HepG2 (cell line): ENCODE results near the gene TCF12. TPM values are rescaled to one million over a fixed set of nuclear protein-coding genes. Genes with fewer than 3 reads are reported as not detected.

ENCODE experiments used
- HMG20A ChIP-seq: IDR thresholded peaks from 2 replicates; pipeline ENCODE4 v1.6.1; 2016; ENCODE audit warnings: borderline replicate concordance
- HNRNPH1 ChIP-seq: fragments of 200-400 bp; formaldehyde crosslinking; optimal IDR thresholded peaks from 2 replicates; pipeline ENCODE3; 2017; ENCODE audit warnings: mild to moderate bottlenecking, low read depth, low read length
- IRF2 ChIP-seq: IDR thresholded peaks from 2 replicates; pipeline ENCODE4 v1.6.1; 2018; ENCODE audit warnings: missing genetic modification reagents, missing compliant biosample characterization
- KAT8 ChIP-seq: IDR thresholded peaks from 2 replicates; pipeline ENCODE4 v1.6.1; 2016; ENCODE audit warnings: missing genetic modification reagents, missing compliant biosample characterization
- LCORL ChIP-seq, 2 experiments: fragments of 450-650 bp in 1 of 2; sonication (generic) in 1 of 2; formaldehyde crosslinking in 1 of 2; IDR thresholded peaks; 2 replicates each; pipeline versions ENCODE4 v1.5.0 to v1.6.1; 2017 to 2020; ENCODE audit warnings: antibody characterized with exemption in 1 of 2, missing genetic modification reagents in 1 of 2
- NFIC ChIP-seq: IDR thresholded peaks from 2 replicates; pipeline ENCODE4 v1.6.1; 2012; ENCODE audit warnings: mild to moderate bottlenecking, low read length, inconsistent platforms
- NFKBIZ ChIP-seq: IDR thresholded peaks from 2 replicates; pipeline ENCODE4 v1.6.1; 2018; ENCODE audit warnings: missing genetic modification reagents, missing compliant biosample characterization
- SRSF1 ChIP-seq: fragments of 200-400 bp; formaldehyde crosslinking; optimal IDR thresholded peaks from 2 replicates; pipeline ENCODE3; 2017; ENCODE audit warnings: mild to moderate bottlenecking, low read depth, low read length, moderate library complexity
- SRSF9 ChIP-seq: fragments of 200-400 bp; formaldehyde crosslinking; IDR thresholded peaks from 2 replicates; pipeline ENCODE4 v1.6.1; 2018; ENCODE audit warnings: borderline replicate concordance, mild to moderate bottlenecking, low read depth, low read length; ENCODE audit not compliant: insufficient read depth, poor library complexity, severe bottlenecking
- ZBTB8A ChIP-seq: sonication (generic); formaldehyde crosslinking; IDR thresholded peaks from 2 replicates; pipeline ENCODE4 v1.4.0; 2020; ENCODE audit warnings: mild to moderate bottlenecking, low read depth, missing genetic modification reagents, borderline replicate concordance
- ZFYVE20 ChIP-seq: sonication (generic); formaldehyde crosslinking; IDR thresholded peaks from 2 replicates; pipeline ENCODE4 v1.8.0; 2023; ENCODE audit warnings: low read depth, mild to moderate bottlenecking, moderate library complexity, missing genetic modification reagents, borderline replicate concordance
- ZIK1 ChIP-seq: sonication (generic); formaldehyde crosslinking; IDR thresholded peaks from 2 replicates; pipeline ENCODE4 v1.5.0; 2020; ENCODE audit warnings: mild to moderate bottlenecking, low read depth, missing genetic modification reagents, borderline replicate concordance
- ZNF205 ChIP-seq: IDR thresholded peaks from 2 replicates; pipeline ENCODE4 v1.6.1; 2018; ENCODE audit warnings: missing biosample characterization, missing genetic modification reagents
- ZNF564 ChIP-seq: sonication (generic); formaldehyde crosslinking; IDR thresholded peaks from 2 replicates; pipeline ENCODE4 v1.8.1; 2023; ENCODE audit warnings: mild to moderate bottlenecking, missing genetic modification reagents
- ZNF678 ChIP-seq: sonication (generic); formaldehyde crosslinking; IDR thresholded peaks from 2 replicates; pipeline ENCODE4 v1.4.0; 2020; ENCODE audit warnings: mild to moderate bottlenecking, missing genetic modification reagents
- ZNF766 ChIP-seq: sonication (generic); formaldehyde crosslinking; IDR thresholded peaks from 2 replicates; pipeline ENCODE4 v1.5.0; 2020; ENCODE audit warnings: missing genetic modification reagents, borderline replicate concordance
- ZNF883 ChIP-seq: sonication (generic); formaldehyde crosslinking; IDR thresholded peaks from 2 replicates; pipeline ENCODE4 v1.5.1; 2020; ENCODE audit warnings: mild to moderate bottlenecking, missing genetic modification reagents; ENCODE audit errors: not compliant biosample characterization
- polyA plus RNA-seq, 8 experiments: library from polyadenylated mRNA; depleted of rRNA in 3 of 8; stranded (reverse) in 7 of 8; unstranded in 1 of 8; fragments of >200 nt; fragmentation: Illumina TruSeq in 4 of 8; extraction: Trizol in 4 of 8; gene quantifications; 2 replicates each; pipeline versions ENCODE4 v1.2.1 to v1.2.3, GENCODE V29; 2011 to 2016; ENCODE audit warnings: low read depth in 4 of 8, missing spikeins in 1 of 8, mixed read lengths in 1 of 8; ENCODE audit not compliant: insufficient read depth in 1 of 8
- total RNA-seq, 5 experiments: library from RNA; depleted of rRNA; stranded (reverse); fragments of >200 nt; fragmentation: Illumina TruSeq; extraction: Trizol; gene quantifications; 2 replicates each; pipeline ENCODE4 v1.2.3, GENCODE V29; 2016; ENCODE audit warnings: low read depth in 1 of 5
- TF ChIP-seq, protein P1 (sequence below): sonication (generic); formaldehyde crosslinking; IDR thresholded peaks from 2 replicates; pipeline ENCODE4 v1.9.0; 2022; ENCODE audit warnings: missing genetic modification reagents, mild to moderate bottlenecking, borderline replicate concordance
- TF ChIP-seq, protein P2 (sequence below): sonication (generic); formaldehyde crosslinking; IDR thresholded peaks from 2 replicates; pipeline ENCODE4 v1.8.0; 2022; ENCODE audit warnings: mild to moderate bottlenecking, missing genetic modification reagents
- TF ChIP-seq, protein P3 (sequence below): sonication (generic); formaldehyde crosslinking; IDR thresholded peaks from 2 replicates; pipeline ENCODE4 v1.4.0; 2020; ENCODE audit warnings: missing genetic modification reagents, mild to moderate bottlenecking, borderline replicate concordance
- TF ChIP-seq, protein P4 (sequence below): sonication (generic); formaldehyde crosslinking; IDR thresholded peaks from 2 replicates; pipeline ENCODE4 v1.4.0; 2020; ENCODE audit warnings: missing genetic modification reagents

The TCF12 gene
- total and polyA plus RNA-seq, 2 of the 13 experiments (the other 11 are each of a cell fraction or from before 2014, with no cell fraction given), result 48.6 to 51.1 TPM

DNA sequence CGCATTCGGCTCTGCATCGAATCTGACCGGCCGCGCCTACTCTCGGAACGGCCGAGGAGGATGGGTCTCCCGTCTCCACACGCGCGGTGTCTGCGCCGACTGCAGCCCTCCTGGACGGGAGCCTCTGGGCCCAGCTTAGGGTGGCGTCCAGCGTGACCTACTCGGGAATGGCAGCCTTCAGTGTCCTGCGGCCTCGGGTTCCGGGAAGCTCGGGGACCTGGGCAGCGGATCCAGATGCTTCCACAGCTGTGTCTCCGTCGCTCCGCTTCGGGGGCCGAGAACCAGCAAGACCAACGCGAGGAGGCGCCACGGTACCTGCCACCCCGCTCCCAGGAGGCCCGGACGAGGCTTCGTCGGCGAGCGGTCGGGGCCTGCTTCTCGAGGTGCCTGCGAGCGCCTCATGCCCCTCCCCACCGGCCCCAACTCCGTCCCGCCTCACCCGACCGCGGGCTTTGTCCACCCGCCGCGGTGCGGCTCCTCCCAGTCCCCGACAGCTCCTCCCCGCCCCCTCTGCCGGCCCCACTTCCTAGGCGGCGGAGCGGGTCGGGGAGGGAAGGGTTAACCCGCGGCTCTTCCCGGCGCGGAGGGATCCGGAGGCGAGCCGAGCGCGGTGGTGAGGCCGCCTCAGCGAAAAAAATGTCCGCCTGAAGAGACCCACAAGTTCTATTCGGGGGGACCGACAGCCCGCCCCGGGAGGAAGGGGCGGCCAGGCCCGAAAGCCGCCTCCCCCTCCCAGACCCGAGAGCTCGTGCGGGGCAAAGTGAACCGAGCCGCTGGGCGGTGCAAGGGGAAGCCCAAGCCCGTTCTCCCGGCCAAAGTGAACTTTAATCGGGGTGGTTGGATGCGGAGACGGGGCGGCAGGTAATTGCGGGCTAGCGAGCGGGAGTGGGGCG lies at the start of gene TCF12 (continued):
- TF ChIP-seq SRSF9, result no peak
- TF ChIP-seq ZNF766 (CRISPR knock-in tag), result 0 out of 2 replicates have a peak, but pooled peaks have one; percentile 65
- TF ChIP-seq, protein P1, sequence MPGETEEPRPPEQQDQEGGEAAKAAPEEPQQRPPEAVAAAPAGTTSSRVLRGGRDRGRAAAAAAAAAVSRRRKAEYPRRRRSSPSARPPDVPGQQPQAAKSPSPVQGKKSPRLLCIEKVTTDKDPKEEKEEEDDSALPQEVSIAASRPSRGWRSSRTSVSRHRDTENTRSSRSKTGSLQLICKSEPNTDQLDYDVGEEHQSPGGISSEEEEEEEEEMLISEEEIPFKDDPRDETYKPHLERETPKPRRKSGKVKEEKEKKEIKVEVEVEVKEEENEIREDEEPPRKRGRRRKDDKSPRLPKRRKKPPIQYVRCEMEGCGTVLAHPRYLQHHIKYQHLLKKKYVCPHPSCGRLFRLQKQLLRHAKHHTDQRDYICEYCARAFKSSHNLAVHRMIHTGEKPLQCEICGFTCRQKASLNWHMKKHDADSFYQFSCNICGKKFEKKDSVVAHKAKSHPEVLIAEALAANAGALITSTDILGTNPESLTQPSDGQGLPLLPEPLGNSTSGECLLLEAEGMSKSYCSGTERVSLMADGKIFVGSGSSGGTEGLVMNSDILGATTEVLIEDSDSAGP, result peak; percentile 93
- TF ChIP-seq, protein P2, sequence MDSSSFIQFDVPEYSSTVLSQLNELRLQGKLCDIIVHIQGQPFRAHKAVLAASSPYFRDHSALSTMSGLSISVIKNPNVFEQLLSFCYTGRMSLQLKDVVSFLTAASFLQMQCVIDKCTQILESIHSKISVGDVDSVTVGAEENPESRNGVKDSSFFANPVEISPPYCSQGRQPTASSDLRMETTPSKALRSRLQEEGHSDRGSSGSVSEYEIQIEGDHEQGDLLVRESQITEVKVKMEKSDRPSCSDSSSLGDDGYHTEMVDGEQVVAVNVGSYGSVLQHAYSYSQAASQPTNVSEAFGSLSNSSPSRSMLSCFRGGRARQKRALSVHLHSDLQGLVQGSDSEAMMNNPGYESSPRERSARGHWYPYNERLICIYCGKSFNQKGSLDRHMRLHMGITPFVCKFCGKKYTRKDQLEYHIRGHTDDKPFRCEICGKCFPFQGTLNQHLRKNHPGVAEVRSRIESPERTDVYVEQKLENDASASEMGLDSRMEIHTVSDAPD (CRISPR knock-in tag), result peak; percentile 50; the same call in 1 of the 2 replicates
- TF ChIP-seq NFKBIZ (CRISPR knock-in tag), result no peak
- no peak for TF ChIP-seq LCORL (IDR thresholded peaks at IDR 0.05)
- TF ChIP-seq LCORL (CRISPR knock-in tag; IDR thresholded peaks at IDR 0.05), result peak; percentile 73
- TF ChIP-seq, protein P3, sequence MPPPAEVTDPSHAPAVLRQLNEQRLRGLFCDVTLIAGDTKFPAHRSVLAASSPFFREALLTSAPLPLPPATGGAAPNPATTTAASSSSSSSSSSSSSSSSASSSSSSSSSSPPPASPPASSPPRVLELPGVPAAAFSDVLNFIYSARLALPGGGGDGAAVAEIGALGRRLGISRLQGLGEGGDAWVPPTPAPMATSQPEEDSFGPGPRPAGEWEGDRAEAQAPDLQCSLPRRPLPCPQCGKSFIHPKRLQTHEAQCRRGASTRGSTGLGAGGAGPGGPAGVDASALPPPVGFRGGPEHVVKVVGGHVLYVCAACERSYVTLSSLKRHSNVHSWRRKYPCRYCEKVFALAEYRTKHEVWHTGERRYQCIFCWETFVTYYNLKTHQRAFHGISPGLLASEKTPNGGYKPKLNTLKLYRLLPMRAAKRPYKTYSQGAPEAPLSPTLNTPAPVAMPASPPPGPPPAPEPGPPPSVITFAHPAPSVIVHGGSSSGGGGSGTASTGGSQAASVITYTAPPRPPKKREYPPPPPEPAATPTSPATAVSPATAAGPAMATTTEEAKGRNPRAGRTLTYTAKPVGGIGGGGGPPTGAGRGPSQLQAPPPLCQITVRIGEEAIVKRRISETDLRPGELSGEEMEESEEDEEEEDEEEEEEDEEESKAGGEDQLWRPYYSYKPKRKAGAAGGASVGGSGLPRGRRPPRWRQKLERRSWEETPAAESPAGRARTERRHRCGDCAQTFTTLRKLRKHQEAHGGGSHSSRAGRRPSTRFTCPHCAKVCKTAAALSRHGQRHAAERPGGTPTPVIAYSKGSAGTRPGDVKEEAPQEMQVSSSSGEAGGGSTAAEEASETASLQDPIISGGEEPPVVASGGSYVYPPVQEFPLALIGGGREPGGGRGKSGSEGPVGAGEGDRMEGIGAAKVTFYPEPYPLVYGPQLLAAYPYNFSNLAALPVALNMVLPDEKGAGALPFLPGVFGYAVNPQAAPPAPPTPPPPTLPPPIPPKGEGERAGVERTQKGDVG (CRISPR knock-in tag), result peak; percentile 98
- no peak for TF ChIP-seq SRSF1
- TF ChIP-seq, protein P4, sequence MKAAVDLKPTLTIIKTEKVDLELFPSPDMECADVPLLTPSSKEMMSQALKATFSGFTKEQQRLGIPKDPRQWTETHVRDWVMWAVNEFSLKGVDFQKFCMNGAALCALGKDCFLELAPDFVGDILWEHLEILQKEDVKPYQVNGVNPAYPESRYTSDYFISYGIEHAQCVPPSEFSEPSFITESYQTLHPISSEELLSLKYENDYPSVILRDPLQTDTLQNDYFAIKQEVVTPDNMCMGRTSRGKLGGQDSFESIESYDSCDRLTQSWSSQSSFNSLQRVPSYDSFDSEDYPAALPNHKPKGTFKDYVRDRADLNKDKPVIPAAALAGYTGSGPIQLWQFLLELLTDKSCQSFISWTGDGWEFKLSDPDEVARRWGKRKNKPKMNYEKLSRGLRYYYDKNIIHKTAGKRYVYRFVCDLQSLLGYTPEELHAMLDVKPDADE (CRISPR knock-in tag), result no peak
- TF ChIP-seq ZNF883, result no peak
- no peak for TF ChIP-seq NFIC
- TF ChIP-seq KAT8 (CRISPR knock-in tag), result peak; percentile 85
- no peak for TF ChIP-seq ZNF678 (CRISPR knock-in tag)
- peak; percentile 86 for TF ChIP-seq ZNF205
- no peak for TF ChIP-seq ZBTB8A (CRISPR knock-in tag)
- TF ChIP-seq HNRNPH1, result no peak
- TF ChIP-seq IRF2 (CRISPR knock-in tag), result peak; percentile 83
- TF ChIP-seq ZIK1, result peak; percentile 93; the same call in 1 of the 2 replicates
- TF ChIP-seq ZNF564 (CRISPR knock-in tag), result peak; percentile 85; the same call in 1 of the 2 replicates
- TF ChIP-seq ZFYVE20 (CRISPR knock-in tag), result 0 out of 2 replicates have a peak, but pooled peaks have one; percentile 56
- no peak for TF ChIP-seq HMG20A (CRISPR knock-in tag)
